HL-60/S4 (cell line): ENCODE data around the gene HDDC3.

Source experiments
- in situ Hi-C: fragments of 300-500 bp; cut with MboI; formaldehyde crosslinking; loops from 2 replicates; pipeline ENCODE4 v1.14.3; 2022; ENCODE audit warnings: low sequenced_read_pairs

The HDDC3 gene

DNA sequence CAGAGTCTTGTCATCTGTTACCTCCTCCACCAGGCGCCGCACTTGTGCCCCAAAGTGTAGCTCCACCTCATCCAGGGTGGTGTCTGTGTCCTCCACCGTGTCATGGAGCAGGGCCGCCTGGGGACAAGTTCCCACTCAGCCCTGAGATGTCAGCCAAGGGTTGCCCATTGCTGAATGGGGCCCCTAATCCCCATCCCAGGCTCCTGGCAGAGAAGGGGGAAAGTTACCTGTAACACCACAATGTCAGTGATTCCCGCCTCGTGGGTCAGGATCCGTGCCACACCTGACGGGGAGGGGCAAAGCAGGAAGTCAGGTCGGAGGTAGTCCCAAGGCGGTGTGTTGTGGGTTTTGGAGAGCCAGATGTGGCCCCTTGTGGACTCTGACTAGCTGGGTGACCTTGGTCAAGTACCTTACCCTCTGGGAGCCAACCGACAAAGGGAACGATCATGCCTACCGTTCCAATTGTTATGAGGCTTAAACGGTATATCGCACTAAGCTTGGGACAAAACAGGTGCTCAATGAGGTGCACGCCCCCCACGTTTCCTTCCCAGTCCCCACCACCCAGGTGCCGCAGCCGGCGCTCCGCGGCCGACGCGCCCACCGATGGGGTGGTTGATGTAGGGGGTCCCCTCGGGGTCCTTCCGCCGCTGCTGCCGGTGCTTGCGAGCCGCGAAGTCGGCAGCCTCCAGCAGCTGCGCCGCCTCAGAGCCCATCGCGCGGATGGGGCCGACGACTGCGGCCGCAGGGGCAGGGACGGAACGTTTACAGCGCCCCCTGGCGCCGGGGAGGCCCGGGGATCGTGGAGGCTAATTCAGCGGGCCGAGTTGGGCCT lies at the start of gene HDDC3:
HDDC3 (minus strand) TSS at position 722 of the 832 bp plus-strand sequence; CDS start at position 713, 9 bp downstream.
- in situ Hi-C loops = no loop called here

GRCh38 chr15:90982135-90982534 lies 49.8 kb upstream of the HDDC3 start:
- in situ Hi-C loops = no loop called here

DNA sequence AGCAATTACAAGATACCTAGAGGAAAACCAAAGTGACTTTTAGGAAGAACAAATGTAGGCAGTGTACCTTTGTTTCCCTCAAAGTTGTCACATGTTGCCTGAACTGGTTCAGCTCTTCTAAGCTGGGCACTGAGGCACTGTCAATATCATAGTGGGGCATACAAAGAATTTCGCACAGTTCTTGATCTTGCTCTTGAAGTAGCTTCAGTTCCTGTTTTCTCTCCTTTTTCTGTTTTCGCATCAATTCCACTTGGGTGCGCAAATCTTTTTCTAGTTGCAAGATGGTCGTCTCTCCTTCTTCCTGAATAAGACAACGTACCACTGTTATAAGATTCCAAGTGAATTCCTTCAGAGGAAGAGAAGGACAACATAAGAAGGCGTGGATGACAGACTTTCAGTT lies 49.3 kb upstream of the HDDC3 start:
- in situ Hi-C loops = no loop called here

- in situ Hi-C loops = no loop called here
Measured at GRCh38 chr15:90979582-90979981, 47.2 kb upstream of the HDDC3 start.

DNA sequence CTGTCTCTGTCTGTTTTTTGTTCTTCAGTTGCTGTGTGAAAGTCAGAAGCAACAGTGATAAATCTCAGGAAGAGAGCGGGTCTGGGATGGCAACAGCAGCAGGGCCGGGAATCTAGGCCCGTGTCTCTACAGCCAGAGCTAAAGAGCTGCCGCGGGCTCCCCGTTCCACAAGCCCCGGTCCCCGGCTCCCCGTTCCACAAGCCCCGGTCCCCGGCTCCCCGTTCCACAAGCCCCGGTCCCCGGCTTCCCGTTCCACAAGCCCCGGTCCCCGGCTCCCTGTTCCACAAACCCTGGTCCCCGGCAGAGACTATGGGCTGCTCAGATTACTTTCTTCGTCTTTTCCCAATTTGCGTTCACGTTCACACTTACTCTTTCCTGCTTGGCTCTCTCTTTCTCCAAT lies 41.9 kb upstream of the HDDC3 start:
- in situ Hi-C loops = no loop called here

- in situ Hi-C loops = no loop called here
Measured at GRCh38 chr15:90972133-90972532, 39.8 kb upstream of the HDDC3 start.

DNA sequence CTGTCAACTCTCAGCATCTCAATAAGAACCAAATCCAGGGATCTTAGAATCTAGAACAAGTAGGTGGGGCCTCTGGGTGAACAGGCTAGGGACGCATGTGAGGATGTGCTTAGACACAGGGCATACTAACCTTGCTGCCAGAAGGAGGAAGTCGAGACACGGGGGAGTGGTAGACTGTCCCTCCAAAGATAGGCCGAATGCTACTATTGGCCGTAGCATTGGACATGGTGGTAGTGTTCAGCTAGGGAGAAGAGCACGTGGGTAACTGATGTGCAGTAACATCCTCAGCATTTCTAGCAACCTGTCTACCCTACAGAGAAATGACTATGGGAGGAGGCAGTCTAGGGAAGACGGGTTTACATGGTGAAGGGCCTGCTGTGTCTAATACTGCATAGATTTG lies 37.9 kb upstream of the HDDC3 start:
- in situ Hi-C loops = no loop called here

GRCh38 chr15:90968434-90968833 lies 36.1 kb upstream of the HDDC3 start:
- in situ Hi-C loops = no loop called here

DNA sequence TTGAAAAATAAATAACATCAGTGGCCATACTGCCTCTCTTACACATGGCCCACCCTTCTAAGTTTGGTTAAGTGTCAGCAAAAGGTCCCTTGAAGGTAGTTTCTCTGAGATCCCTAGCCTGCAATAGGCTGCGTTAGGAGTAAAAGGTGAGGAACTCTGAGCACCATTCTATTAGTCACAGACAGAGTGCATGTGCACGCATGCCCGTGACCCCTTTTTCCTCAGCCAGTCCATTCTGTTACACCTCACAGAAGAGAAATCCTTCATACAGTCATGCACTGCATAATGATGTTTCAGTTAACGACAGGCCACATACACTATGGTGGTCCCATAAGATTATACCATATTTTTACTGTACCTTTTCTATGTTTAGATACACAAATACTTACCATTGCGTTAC lies 34.9 kb upstream of the HDDC3 start:
- in situ Hi-C loops = no loop called here

DNA sequence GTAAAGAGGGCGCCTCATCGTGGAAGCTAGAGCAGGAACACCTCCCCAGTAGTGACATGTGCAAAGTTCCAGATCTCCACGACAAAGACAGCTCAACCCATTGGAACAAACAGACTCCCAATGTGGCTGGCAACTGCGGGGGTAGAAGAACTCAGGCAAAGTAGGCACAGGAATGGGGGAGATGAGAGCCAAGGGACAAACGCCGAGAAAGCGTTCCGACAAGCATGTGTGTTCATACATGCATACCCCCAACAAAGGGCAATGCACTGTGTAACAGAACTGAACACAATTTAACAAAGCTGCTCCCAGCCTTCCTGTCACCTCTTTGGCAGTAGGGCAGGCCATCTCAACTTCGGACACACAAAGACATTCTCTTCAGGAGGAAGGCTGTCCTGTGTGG lies 33.9 kb upstream of the HDDC3 start:
- in situ Hi-C loops = no loop called here

DNA sequence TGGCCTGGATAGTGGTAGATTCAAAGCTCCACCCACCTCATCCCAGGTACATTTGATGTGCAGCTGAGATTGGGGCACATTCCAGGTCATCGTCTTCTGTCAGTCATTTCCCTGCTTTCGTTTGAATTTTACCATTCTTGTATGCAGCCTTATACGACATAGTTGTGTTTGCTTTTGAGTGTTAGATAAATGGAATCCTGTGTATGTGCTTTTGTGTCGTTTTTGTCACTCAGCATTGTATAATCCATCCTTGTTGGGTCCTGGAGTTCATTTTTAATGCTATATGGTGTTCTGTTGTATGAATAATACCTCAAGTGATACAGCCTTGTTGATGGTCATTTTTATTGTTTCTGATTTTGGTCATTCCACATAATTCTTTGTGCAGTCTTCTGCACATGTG lies 29.7 kb upstream of the HDDC3 start:
- in situ Hi-C loops = no loop called here

DNA sequence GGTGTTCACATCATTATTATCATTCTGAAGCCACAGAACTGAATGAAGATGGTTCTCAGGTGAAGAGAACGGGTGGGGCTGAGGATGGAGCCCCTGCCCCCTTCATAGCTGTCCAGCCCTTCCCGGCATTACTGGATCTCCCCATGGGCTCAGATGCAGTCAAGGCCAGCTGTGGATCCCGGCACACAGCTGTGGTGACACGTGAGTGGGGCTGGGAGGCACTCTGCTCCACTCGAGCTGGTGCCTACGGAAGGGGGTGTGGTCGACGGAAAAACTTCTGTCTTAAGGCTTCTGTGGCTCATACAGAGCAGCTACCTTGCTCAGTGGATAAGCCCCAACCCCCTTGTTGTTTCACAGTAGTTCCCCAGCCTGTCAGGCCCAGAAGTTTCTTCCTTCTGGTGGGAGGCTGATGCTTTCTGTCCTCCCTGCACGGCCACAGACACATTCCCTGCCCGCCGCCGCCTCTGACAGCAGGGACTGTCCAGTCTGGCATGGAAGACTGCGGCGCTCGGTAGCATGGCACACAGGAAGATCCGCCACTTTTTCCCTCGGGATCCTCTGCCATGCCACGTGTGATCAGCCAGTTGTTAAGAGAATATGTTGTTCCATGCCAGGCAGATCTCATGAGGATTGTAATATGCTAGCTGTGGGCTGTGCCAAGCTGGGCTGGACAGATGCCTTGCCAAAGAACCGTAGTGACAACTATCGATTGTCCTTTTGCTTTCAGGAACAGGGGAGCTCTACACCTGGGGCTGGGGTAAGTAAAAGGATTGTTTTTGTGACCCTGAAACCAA lies 28.1 kb upstream of the HDDC3 start:
- in situ Hi-C loops = no loop called here

DNA sequence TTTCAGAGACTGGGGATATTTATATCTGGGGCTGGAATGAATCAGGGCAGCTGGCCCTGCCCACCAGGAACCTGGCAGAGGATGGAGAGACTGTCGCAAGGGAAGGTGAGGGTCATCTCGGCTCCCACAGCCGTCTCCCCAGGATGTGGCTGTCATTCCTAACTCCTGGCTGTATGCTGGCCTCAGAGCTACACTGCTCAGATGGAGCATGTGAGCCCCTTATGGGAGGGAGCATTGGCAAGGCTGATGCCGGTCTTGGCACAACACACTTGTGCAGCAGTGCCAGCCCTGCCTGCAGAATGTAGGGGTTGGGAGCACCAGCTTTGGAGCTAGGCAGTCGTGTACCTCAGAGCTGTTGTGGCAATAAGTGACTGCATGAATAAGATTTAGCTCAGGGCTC lies 27.5 kb upstream of the HDDC3 start:
- in situ Hi-C loops = no loop called here

DNA sequence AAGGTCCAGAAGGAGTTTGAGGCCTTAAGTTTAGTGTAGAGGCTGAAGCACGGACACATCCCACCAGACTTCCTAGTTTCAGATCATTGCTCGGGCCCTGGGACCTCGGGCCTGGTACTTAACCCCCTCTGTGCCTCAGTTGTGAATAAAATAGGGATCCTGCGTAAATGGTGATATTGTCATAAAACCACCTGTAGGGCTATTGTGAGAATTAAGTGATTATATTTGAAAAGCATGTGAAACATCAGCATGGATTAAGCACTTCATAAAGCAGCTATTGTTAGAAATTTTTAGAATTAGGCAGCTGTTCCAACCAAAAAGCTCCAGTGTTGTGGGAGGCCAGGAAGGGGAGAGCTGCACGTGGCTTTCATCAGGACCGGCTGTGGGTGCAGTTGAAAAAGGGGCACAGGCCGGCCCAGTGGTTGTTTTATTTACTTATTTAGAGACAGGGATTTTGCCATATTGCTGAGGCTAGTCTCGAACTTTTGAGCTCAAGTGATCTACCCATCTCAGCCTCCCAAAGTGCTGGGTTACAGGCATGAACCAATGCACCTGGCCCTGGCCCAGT lies 26.8 kb upstream of the HDDC3 start:
- in situ Hi-C loops = no loop called here

- in situ Hi-C loops = no loop called here
Measured at GRCh38 chr15:90957791-90958190, 25.4 kb upstream of the HDDC3 start.

GRCh38 chr15:90957031-90957790 lies 24.9 kb upstream of the HDDC3 start:
- in situ Hi-C loops = no loop called here

DNA sequence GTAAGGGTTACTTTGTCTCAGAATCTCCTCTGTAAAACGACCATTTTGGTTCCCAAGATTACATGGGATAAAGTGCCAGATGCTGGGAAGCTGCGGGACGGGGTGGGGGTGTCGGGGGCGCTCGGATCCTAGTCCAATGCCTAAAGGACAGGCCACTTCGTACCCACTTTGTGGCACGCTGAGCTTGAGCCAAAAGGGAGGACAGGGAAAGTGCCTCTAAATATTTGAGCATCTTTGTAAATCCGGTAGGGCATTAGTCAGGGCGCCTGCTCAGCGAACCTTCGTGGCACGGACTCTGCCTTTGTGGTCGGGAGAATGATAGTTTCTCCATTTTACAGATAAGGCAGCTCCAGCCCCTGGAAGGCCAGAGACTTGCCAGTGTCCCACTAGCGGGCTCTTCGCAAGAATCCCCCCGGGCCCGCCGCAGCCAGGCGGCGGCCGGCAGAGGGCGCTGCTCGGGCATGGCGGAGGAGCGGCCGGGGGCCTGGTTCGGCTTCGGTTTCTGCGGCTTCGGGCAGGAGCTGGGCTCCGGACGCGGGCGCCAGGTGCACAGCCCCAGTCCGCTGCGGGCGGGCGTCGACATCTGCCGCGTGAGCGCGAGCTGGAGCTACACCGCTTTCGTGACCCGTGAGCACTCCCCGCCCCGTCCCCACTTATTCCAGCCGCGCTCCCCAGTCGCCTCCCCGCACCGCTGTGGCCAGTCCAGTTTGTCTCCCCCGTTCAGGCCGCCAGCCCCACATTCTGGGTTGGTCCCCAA lies 24.1 kb upstream of the HDDC3 start:
- in situ Hi-C loops = no loop called here

GRCh38 chr15:90955624-90956273 lies 23.4 kb upstream of the HDDC3 start:
- in situ Hi-C loops = no loop called here

DNA sequence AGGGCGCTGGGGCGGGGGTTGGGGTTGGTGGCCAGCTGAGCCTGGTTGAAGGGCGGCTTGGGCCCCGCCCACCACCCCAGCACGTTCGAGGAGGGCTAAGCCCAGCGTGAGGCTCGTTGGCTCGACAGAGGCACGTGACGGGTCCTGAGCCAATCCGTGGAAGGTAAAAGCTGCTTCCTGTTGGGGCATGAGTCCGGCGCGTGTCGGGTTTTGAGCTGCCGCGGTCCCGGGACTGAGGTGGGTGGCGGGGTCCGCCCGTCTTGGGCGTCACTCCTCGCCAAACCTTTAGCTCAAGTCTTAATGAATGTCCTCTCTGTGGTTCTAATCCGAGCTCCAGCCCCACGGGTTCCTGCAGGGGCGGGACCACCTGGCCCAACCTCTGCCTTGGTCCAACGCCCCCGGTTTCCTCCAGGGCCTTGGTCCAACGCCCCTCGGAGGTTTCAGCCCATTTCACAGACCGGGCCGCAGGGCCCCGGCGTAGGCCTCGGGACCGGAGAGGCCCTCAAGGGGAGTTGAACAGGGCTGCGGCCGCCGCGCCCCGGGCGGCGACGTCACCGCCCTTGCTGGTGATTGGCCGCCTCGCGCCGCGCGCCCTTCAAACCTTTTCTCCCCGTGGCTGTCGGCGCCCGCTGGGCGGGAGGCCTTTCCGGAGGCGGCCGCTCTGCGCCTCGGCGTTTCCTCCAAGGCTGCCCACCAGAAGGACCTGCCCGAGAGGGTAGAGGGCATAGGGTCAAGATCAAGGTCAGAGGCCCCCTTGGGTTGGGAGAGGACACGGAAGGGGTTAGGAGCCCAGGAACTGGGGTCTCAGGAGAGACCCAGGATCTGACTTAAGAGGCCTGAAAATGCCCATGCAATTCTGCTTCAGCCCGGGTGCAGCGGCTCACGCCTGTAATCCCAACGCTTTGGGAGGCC lies 22.6 kb upstream of the HDDC3 start, which contains the start of gene RCCD1:
RCCD1 (plus strand) TSS at position 173 of the 912 bp plus-strand sequence. CDS start 1,851 bp downstream, outside the sequence.
- in situ Hi-C loops = no loop called here
